IMR-90 (cell line): ENCODE results near the gene APLF. TPM values are rescaled to one million over a fixed set of nuclear protein-coding genes. Genes with fewer than 3 reads are reported as not detected.

Source experiments
- ATAC-seq: fragments of 200-7000 bp; cut with Tn5 transposase; 2 replicates; pipeline ENCODE4 v1.9.1; 2020; ENCODE audit warnings: low read depth, mild to moderate bottlenecking, moderate library complexity
- BruUV-seq: library from RNA; stranded (reverse); fragments of 400-500 nt; replicated peaks from 2 replicates; lab custom pipeline; 2021; lab: Mats Ljungman, UMichigan
- CTCF ChIA-PET: fragments of 300-600 bp; formaldehyde crosslinking; extraction: SDS; loops from one replicate; lab custom pipeline; 2021; ENCODE audit warnings: antibody characterized with exemption; lab: Yijun Ruan, JAX
- POLR2A ChIA-PET: fragments of 300-600 bp; sonication (Branson Sonifier 250); formaldehyde crosslinking; loops from one replicate; lab custom pipeline; 2022; ENCODE audit warnings: antibody characterized with exemption; ENCODE audit not compliant: unreplicated experiment; lab: Charles Lee
- DNase-seq: peaks from one replicate; pipeline ENCODE4 v3.0.0; 2013
- H2AFZ ChIP-seq: replicated peaks from 2 replicates; pipeline ENCODE3; 2013; ENCODE audit warnings: low read length, mild to moderate bottlenecking; ENCODE audit not compliant: poor library complexity
- H2AK5ac ChIP-seq: 2 replicates; pipeline ENCODE4 v1.6.1; 2013; ENCODE audit warnings: low read depth, low read length, inconsistent platforms
- H2AK9ac ChIP-seq: replicated peaks from 2 replicates; pipeline ENCODE3; 2013; ENCODE audit warnings: mild to moderate bottlenecking, low read depth, low read length, moderate library complexity; ENCODE audit not compliant: poor library complexity
- H2BK120ac ChIP-seq: 2 replicates; pipeline ENCODE4 v1.6.1; 2013; ENCODE audit warnings: low read depth, low read length, inconsistent platforms
- H2BK15ac ChIP-seq: 3 replicates; pipeline ENCODE4 v1.6.1; 2013; ENCODE audit warnings: low read depth, low read length, inconsistent platforms
- H2BK20ac ChIP-seq: 2 replicates; pipeline ENCODE4 v1.6.1; 2013; ENCODE audit warnings: low read depth, mild to moderate bottlenecking, inconsistent platforms, low read length, moderate library complexity
- H2BK5ac ChIP-seq: 2 replicates; pipeline ENCODE4 v1.6.1; 2013; ENCODE audit warnings: mild to moderate bottlenecking, low read depth, low read length, inconsistent platforms; ENCODE audit not compliant: poor library complexity, severe bottlenecking
- H3K14ac ChIP-seq: replicated peaks from 2 replicates; pipeline ENCODE4 v1.6.1; 2013; ENCODE audit warnings: low read depth, low read length, inconsistent platforms
- H3K18ac ChIP-seq: 2 replicates; pipeline ENCODE4 v1.6.1; 2013; ENCODE audit warnings: low read depth, low read length, control low read depth
- H3K23ac ChIP-seq: 2 replicates; pipeline ENCODE4 v1.6.1; 2013; ENCODE audit warnings: low read depth, low read length, inconsistent platforms
- H3K27ac ChIP-seq: 2 replicates; pipeline ENCODE4 v1.5.1; 2013; ENCODE audit warnings: mild to moderate bottlenecking, control low read depth, low read length; ENCODE audit not compliant: insufficient read depth
- H3K27me3 ChIP-seq: 2 replicates; pipeline ENCODE4 v1.6.1; 2013; ENCODE audit warnings: low read length; ENCODE audit not compliant: control insufficient read depth, insufficient read depth
- H3K36me3 ChIP-seq: 2 replicates; pipeline ENCODE4 v1.6.1; 2013; ENCODE audit warnings: low read length, mixed read lengths; ENCODE audit not compliant: control insufficient read depth, insufficient read depth
- H3K4ac ChIP-seq: 2 replicates; pipeline ENCODE4 v1.6.1; 2013; ENCODE audit warnings: low read depth, low read length, inconsistent platforms
- H3K4me1 ChIP-seq: 2 replicates; pipeline ENCODE4 v1.6.1; 2013; ENCODE audit warnings: low read length, mixed read lengths; ENCODE audit not compliant: control insufficient read depth, insufficient read depth
- H3K4me2 ChIP-seq: 2 replicates; pipeline ENCODE4 v1.6.1; 2013; ENCODE audit warnings: low read depth, mild to moderate bottlenecking, control low read depth, low read length, moderate library complexity
- H3K4me3 ChIP-seq: 2 replicates; pipeline ENCODE4 v1.5.1; 2013; ENCODE audit warnings: low read depth, mild to moderate bottlenecking, control low read depth, low read length, moderate library complexity; ENCODE audit not compliant: insufficient read depth
- H3K56ac ChIP-seq: 2 replicates; pipeline ENCODE4 v1.6.1; 2013; ENCODE audit warnings: low read length, inconsistent platforms; ENCODE audit not compliant: insufficient read depth; ENCODE audit errors: extremely low read depth
- H3K79me1 ChIP-seq, 2 experiments: 2 replicates each; pipeline ENCODE4 v1.6.1; 2013; ENCODE audit warnings: low read length in 2 of 2, inconsistent platforms in 1 of 2, low read depth in 1 of 2
- H3K9ac ChIP-seq: 2 replicates; pipeline ENCODE4 v1.6.1; 2013; ENCODE audit warnings: low read depth, low read length, control low read depth
- H3K9me1 ChIP-seq: 2 replicates; pipeline ENCODE4 v1.6.1; 2013; ENCODE audit warnings: low read length, inconsistent platforms; ENCODE audit not compliant: insufficient read depth
- H3K9me3 ChIP-seq: 2 replicates; pipeline ENCODE4 v1.6.1; 2013; ENCODE audit warnings: low read length; ENCODE audit not compliant: control insufficient read depth, insufficient read depth
- H4K20me1 ChIP-seq: 2 replicates; pipeline ENCODE4 v1.6.1; 2013; ENCODE audit warnings: low read length, inconsistent platforms; ENCODE audit not compliant: insufficient read depth
- H4K5ac ChIP-seq: 2 replicates; pipeline ENCODE4 v1.6.1; 2013; ENCODE audit warnings: mild to moderate bottlenecking, low read depth, low read length, control low read depth
- H4K8ac ChIP-seq, 2 experiments: 2 replicates each; pipeline ENCODE4 v1.6.1; 2013; ENCODE audit warnings: low read depth in 2 of 2, low read length in 2 of 2, control low read depth in 1 of 2, inconsistent platforms in 1 of 2
- H4K91ac ChIP-seq: 2 replicates; pipeline ENCODE4 v1.6.1; 2013; ENCODE audit warnings: low read depth, low read length, inconsistent platforms; ENCODE audit not compliant: insufficient read depth
- BHLHE40 ChIP-seq: fragments of 150-350 bp; IDR thresholded peaks from 2 replicates; pipeline ENCODE4 v1.6.1; 2016; ENCODE audit warnings: mild to moderate bottlenecking, low read depth, low read length
- CEBPB ChIP-seq: IDR thresholded peaks from 2 replicates; pipeline ENCODE4 v1.6.1; 2012; ENCODE audit warnings: low read depth, low read length, improper control_type of control experiment
- CHD1 ChIP-seq: IDR thresholded peaks from 2 replicates; pipeline ENCODE4 v1.6.1; 2012; ENCODE audit warnings: low read depth, low read length, improper control_type of control experiment
- FOS ChIP-seq: fragments of 150-350 bp; IDR thresholded peaks from 2 replicates; pipeline ENCODE4 v1.6.1; 2016; ENCODE audit warnings: low read depth, low read length
- MAFK ChIP-seq: IDR thresholded peaks from 2 replicates; pipeline ENCODE4 v1.6.1; 2012; ENCODE audit warnings: low read depth, low read length, improper control_type of control experiment
- MAZ ChIP-seq: IDR thresholded peaks from 2 replicates; pipeline ENCODE4 v1.6.1; 2012; ENCODE audit warnings: low read depth, mild to moderate bottlenecking, low read length, improper control_type of control experiment, moderate library complexity, borderline replicate concordance
- MXI1 ChIP-seq: IDR thresholded peaks from 2 replicates; pipeline ENCODE4 v1.6.1; 2012; ENCODE audit warnings: low read depth, mild to moderate bottlenecking, low read length, moderate library complexity, borderline replicate concordance
- NFE2L2 ChIP-seq: fragments of 150-350 bp; IDR thresholded peaks from 2 replicates; pipeline ENCODE4 v1.6.1; 2016; ENCODE audit warnings: low read depth, mild to moderate bottlenecking, low read length
- POLR2A ChIP-seq: IDR thresholded peaks from 2 replicates; pipeline ENCODE4 v1.6.1; 2012; ENCODE audit warnings: mild to moderate bottlenecking, low read depth, low read length
- RCOR1 ChIP-seq: IDR thresholded peaks from 2 replicates; pipeline ENCODE4 v1.6.1; 2012; ENCODE audit warnings: mild to moderate bottlenecking, low read length, improper control_type of control experiment; ENCODE audit not compliant: insufficient replicate concordance
- RFX5 ChIP-seq: IDR thresholded peaks from 2 replicates; pipeline ENCODE4 v1.8.0; 2012; ENCODE audit warnings: low read depth, mild to moderate bottlenecking, low read length, moderate library complexity
- WGBS, 2 experiments: methylation state at CpG; one replicate each; pipeline versions ENCODE4 v1.1.5 to v1.1.7; 2013; ENCODE audit warnings: missing lambda C conversion rate in 2 of 2; ENCODE audit not compliant: insufficient read length in 1 of 2; ENCODE audit errors: extremely low coverage in 2 of 2; 5-methylcytosine and 5-hydroxymethylcytosine counted together
- dilution Hi-C: fragments of 300-500 bp; cut with HindIII; formaldehyde crosslinking; loops from one replicate; pipeline ENCODE4 v1.14.3; 2018; ENCODE audit warnings: low sequenced_read_pairs; ENCODE audit not compliant: unreplicated experiment
- in situ Hi-C: fragments of 300-500 bp; cut with MboI; formaldehyde crosslinking; loops from 3 replicates; pipeline ENCODE4 v1.14.3; 2019; ENCODE audit warnings: low sequenced_read_pairs, inconsistent platforms, mixed read lengths
- intact Hi-C: fragments of 100-400 bp; cut with micrococcal nuclease; formaldehyde crosslinking; loops from 2 replicates; pipeline ENCODE4 v1.10.0; 2022
- polyA plus RNA-seq, 3 experiments: library from polyadenylated mRNA; depleted of rRNA; stranded (reverse); fragments of >200 nt; gene quantifications; 2 replicates each; pipeline ENCODE4 v1.2.3, GENCODE V29; 2012; ENCODE audit warnings: low replicate concordance in 1 of 3
- total RNA-seq: library from RNA; depleted of rRNA; stranded (reverse); fragments of >200 nt; gene quantifications from 2 replicates; pipeline ENCODE4 v1.2.3, GENCODE V29; 2012
- TF ChIP-seq, protein P1 (sequence below): fragments of 150-350 bp; IDR thresholded peaks from 2 replicates; pipeline ENCODE4 v1.6.1; 2016; ENCODE audit warnings: low read depth, mild to moderate bottlenecking, low read length, moderate library complexity, borderline replicate concordance
- TF ChIP-seq, protein P2 (sequence below): fragments of 150-350 bp; IDR thresholded peaks from 2 replicates; pipeline ENCODE4 v1.6.1; 2017; ENCODE audit warnings: mild to moderate bottlenecking, antibody characterized with exemption, low read length, low read depth

The APLF gene
- total and polyA plus RNA-seq, 2 of the 4 experiments (the other 2 are of a cell fraction) = 1.5 to 2.3 TPM

DNA sequence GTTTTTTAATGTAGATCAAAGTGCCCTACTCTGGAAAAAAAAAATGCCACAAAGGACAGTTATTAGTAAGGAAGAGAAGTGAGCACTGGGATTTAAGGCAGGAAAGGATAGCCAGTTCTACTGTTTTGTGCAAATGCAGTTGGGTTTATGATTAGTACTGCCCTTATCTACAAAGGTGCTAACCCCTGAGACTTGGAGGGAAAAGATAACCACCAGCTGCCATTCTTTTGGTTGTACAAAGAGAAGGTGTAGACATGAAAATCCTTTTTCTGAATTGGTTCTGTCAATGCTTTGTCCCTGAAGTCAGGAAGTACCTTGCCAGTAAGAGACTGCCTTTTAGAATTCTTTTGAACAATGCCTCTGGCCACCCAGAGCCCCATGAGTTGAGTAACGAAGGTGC lies 11.3 kb downstream of the APLF start:
- Histone ChIP-seq H4K5ac (no peak overlapping the region), H3K18ac (no peak overlapping the region), H3K79me1 (peaks cover 0 to 10% of the 10 kb centered on the region in 2 experiments; a peak in 2 of 4 replicates), H4K91ac (no peak overlapping the region), H3K23ac (no peak overlapping the region), H2AK9ac (no peak overlapping the region), H2BK120ac (no peak overlapping the region), H3K9me1 (peaks cover 5% of the 10 kb centered on the region; the same call in 1 of the 2 replicates), H2BK20ac (no peak overlapping the region), H4K8ac (no peak overlapping the region), H3K4me3 (no peak overlapping the region), H3K27me3 (no peaks in the 10 kb centered on the region), H2AFZ (no peak overlapping the region), H2BK15ac (no peak overlapping the region), H3K4ac (no peak overlapping the region), H3K56ac (no peak overlapping the region), H3K4me1 (peaks cover 3% of the 10 kb centered on the region), H3K36me3 (no peaks in the 10 kb centered on the region), H3K14ac (no peak overlapping the region), H2BK5ac (no peak overlapping the region), H3K27ac (no peak overlapping the region), H3K4me2 (no peak overlapping the region), H3K9me3 (no peaks in the 10 kb centered on the region), H4K20me1 (no peaks in the 10 kb centered on the region), H3K9ac (no peak overlapping the region), H2AK5ac (no peak overlapping the region)
- DNase-seq (no peak), ATAC-seq (no peak)
- intact Hi-C loops = no loop called here
- TF ChIP-seq NFE2L2 (no peak), CHD1 (no peak), FOS (no peak), MAZ (no peak), BHLHE40 (no peak), RCOR1 (no peak), CEBPB (no peak), MAFK (no peak), POLR2A (no peak), RFX5 (no peak), MXI1 (no peak)
- TF ChIP-seq, protein P1, sequence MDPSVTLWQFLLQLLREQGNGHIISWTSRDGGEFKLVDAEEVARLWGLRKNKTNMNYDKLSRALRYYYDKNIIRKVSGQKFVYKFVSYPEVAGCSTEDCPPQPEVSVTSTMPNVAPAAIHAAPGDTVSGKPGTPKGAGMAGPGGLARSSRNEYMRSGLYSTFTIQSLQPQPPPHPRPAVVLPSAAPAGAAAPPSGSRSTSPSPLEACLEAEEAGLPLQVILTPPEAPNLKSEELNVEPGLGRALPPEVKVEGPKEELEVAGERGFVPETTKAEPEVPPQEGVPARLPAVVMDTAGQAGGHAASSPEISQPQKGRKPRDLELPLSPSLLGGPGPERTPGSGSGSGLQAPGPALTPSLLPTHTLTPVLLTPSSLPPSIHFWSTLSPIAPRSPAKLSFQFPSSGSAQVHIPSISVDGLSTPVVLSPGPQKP = no peak
- TF ChIP-seq, protein P2, sequence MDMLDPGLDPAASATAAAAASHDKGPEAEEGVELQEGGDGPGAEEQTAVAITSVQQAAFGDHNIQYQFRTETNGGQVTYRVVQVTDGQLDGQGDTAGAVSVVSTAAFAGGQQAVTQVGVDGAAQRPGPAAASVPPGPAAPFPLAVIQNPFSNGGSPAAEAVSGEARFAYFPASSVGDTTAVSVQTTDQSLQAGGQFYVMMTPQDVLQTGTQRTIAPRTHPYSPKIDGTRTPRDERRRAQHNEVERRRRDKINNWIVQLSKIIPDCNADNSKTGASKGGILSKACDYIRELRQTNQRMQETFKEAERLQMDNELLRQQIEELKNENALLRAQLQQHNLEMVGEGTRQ = no peak
- CTCF ChIA-PET = no interaction called here
- dilution Hi-C loops = no loop called here
- POLR2A ChIA-PET = no interaction called here
- in situ Hi-C loops = loop anchor here (25.0 kb wide), 1 partner anchor 109 kb away; no protein-coding TSS in a partner anchor
- no CpG with 5 or more reads among the region's 1 CpG for WGBS, 2 experiments
- no TSS peak for BruUV-seq
